ENCODE data around the gene KCNC1. TPM values are rescaled to one million over a fixed set of nuclear protein-coding genes. Genes with fewer than 3 reads are reported as not detected.

KCNC1 gene
- total and polyA plus RNA-seq, 2 experiments from 2014 or later, result 0.01 to 0.20 TPM

DNA sequence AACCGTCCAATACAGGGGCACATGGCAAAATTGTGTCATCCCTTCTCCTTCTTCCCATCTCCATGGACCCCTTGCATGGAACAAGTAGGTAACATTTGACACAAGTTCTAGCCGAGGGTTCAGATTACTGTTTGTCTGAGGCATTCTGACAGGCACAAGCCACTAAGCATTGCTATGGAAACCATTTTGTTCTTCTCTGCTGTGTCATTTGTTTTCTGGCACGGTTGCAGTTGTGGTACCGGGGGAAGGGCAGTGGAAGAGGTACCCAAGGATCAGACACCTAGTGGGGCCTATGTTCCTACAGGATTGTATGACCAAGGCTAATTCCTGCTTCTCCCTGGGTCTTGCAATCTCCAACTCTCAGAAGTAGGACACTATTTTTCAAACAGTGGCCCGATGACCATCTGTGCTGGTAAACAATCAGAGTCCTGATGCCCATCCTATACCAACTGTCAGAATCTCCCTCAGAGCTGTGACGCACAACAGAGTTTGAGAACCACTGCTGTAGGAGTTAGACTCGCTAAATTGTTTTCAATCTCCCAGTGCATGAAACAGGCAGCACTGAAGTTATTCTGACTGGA, 69.3 kb downstream of the KCNC1 start:
- Histone ChIP-seq H3K79me2 (no peaks in the 10 kb centered on the region), H3K9me2 (replicated peaks; ENCODE audit: insufficient read depth) (no peaks in the 10 kb centered on the region), H3K27ac (no peak overlapping the region), H3K9me3 (ENCODE audit: low read depth) (no peaks in the 10 kb centered on the region), H3K4me1 (ENCODE audit: insufficient read depth) (no peaks in the 10 kb centered on the region), H3K27me3 (no peaks in the 10 kb centered on the region), H4K20me1 (ENCODE audit: insufficient read depth, poor library complexity, severe bottlenecking) (no peaks in the 10 kb centered on the region), H3K4me3 (no peak overlapping the region), H3K36me3 (replicated peaks; ENCODE audit: insufficient read depth, low read depth) (no peaks in the 10 kb centered on the region), H3K4me2 (no peak overlapping the region), H2AFZ (no peak overlapping the region)
- 78% methylated on average over 7 of the region's 7 CpGs for WGBS (ENCODE audit: low lambda C conversion rate, missing lambda C conversion rate)
- TF ChIP-seq EZH2phosphoT487 (IDR thresholded peaks at IDR 0.05; ENCODE audit: low read depth, severe bottlenecking, unreplicated experiment) (no peak), EZH2 (IDR thresholded peaks at IDR 0.05; ENCODE audit: borderline replicate concordance) (no peak)
- TF ChIP-seq, protein P1, sequence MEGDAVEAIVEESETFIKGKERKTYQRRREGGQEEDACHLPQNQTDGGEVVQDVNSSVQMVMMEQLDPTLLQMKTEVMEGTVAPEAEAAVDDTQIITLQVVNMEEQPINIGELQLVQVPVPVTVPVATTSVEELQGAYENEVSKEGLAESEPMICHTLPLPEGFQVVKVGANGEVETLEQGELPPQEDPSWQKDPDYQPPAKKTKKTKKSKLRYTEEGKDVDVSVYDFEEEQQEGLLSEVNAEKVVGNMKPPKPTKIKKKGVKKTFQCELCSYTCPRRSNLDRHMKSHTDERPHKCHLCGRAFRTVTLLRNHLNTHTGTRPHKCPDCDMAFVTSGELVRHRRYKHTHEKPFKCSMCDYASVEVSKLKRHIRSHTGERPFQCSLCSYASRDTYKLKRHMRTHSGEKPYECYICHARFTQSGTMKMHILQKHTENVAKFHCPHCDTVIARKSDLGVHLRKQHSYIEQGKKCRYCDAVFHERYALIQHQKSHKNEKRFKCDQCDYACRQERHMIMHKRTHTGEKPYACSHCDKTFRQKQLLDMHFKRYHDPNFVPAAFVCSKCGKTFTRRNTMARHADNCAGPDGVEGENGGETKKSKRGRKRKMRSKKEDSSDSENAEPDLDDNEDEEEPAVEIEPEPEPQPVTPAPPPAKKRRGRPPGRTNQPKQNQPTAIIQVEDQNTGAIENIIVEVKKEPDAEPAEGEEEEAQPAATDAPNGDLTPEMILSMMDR (IDR thresholded peaks at IDR 0.05; ENCODE audit: poor library complexity), result no peak
- DNase-seq (ENCODE audit: low spot score), result no peak

DNA sequence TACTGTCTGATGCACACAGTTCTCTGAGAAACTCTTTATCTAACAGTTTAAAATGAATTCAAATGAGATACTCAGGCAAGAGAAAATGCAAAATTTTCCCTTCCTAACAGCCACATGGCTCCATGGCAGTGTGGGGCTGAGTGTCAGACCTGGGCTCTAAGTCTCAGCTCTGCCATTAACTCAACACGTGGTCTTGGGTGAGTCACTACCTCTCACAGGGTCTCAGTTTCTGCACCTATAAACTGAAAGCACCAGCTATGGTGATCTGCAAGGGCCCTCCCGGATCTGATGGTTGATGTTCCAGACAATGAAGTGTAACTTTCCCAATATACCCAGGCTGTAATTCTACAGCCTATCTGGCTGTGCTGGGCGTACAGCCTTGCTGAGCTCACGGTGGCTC, 70.5 kb downstream of the KCNC1 start:
- Histone ChIP-seq H3K36me3 (replicated peaks; ENCODE audit: insufficient read depth, low read depth) (no peaks in the 10 kb centered on the region), H3K4me3 (no peak overlapping the region), H3K4me2 (no peak overlapping the region), H4K20me1 (ENCODE audit: insufficient read depth, poor library complexity, severe bottlenecking) (no peaks in the 10 kb centered on the region), H3K9me3 (ENCODE audit: low read depth) (no peaks in the 10 kb centered on the region), H3K4me1 (ENCODE audit: insufficient read depth) (no peaks in the 10 kb centered on the region), H3K27ac (no peak overlapping the region), H3K79me2 (no peaks in the 10 kb centered on the region), H3K27me3 (no peaks in the 10 kb centered on the region), H2AFZ (no peak overlapping the region), H3K9me2 (replicated peaks; ENCODE audit: insufficient read depth) (no peaks in the 10 kb centered on the region)
- DNase-seq (ENCODE audit: low spot score), result no peak
- TF ChIP-seq EZH2phosphoT487 (IDR thresholded peaks at IDR 0.05; ENCODE audit: low read depth, severe bottlenecking, unreplicated experiment) (no peak), EZH2 (IDR thresholded peaks at IDR 0.05; ENCODE audit: borderline replicate concordance) (no peak)
- TF ChIP-seq, protein P1 (IDR thresholded peaks at IDR 0.05; ENCODE audit: poor library complexity), result no peak
- WGBS (ENCODE audit: low lambda C conversion rate, missing lambda C conversion rate), result 97% methylated on average over 4 of the region's 4 CpGs

GRCh38 chr11:17805873-17806272, 71.3 kb downstream of the KCNC1 start:
- Histone ChIP-seq H3K9me3 (ENCODE audit: low read depth) (no peaks in the 10 kb centered on the region), H3K9me2 (replicated peaks; ENCODE audit: insufficient read depth) (no peaks in the 10 kb centered on the region), H3K4me1 (ENCODE audit: insufficient read depth) (no peaks in the 10 kb centered on the region), H3K4me2 (no peak overlapping the region), H3K27me3 (no peaks in the 10 kb centered on the region), H3K27ac (no peak overlapping the region), H3K79me2 (no peaks in the 10 kb centered on the region), H3K4me3 (no peak overlapping the region), H4K20me1 (ENCODE audit: insufficient read depth, poor library complexity, severe bottlenecking) (no peaks in the 10 kb centered on the region), H3K36me3 (replicated peaks; ENCODE audit: insufficient read depth, low read depth) (no peaks in the 10 kb centered on the region), H2AFZ (no peak overlapping the region)
- DNase-seq (ENCODE audit: low spot score), result no peak
- 97% methylated on average over 1 of the region's 1 CpG for WGBS (ENCODE audit: low lambda C conversion rate, missing lambda C conversion rate)
- TF ChIP-seq EZH2phosphoT487 (IDR thresholded peaks at IDR 0.05; ENCODE audit: low read depth, severe bottlenecking, unreplicated experiment), result no peak
- TF ChIP-seq, protein P1 (IDR thresholded peaks at IDR 0.05; ENCODE audit: poor library complexity), result no peak
- no peak for TF ChIP-seq EZH2 (IDR thresholded peaks at IDR 0.05; ENCODE audit: borderline replicate concordance)
